ENCODE measurements around the gene CIB4.

DNA sequence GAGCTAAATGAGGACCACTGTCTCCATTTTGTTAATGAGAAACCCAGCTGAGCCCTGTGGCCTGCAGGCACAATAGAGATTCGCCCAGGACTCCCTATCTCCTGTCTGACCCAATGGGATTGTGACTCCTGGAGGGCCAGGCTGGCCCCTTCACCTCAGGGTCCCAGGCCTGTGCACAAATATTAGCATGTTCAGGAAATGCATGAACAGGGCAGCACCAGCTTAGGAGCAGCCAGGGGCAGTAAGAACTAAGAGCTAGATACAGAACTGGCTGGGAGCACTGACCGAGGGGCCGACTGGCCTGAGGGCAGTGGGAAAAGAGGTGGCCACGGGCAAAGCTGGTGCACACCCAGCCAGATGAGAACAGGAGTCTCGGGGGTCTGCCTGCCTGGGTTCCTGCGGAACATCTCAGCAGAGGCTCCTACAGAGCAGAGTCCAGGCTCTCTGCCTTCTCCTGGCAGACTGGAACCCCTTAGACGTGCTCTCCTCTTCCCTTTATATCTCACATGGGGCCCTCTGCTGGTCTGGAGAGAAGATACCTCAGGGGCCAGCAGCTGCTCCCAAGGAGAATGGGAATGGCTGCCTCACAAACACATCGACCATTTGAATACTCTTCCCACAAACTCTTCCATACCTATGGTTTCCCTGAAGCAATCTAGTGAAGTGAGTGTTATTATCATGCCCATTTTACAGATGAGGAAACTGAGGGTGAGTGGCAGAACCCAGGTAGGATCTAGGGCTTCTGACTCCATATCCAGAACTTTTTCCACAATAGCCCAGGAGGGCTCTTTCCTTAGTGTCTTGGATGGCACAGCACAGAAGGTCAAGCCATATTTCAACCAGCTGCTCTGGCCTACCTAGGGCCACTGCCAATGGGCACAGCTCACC is 85.7 kb downstream of the CIB4 start:
- TF ChIP-seq EZH2 (IDR thresholded peaks at IDR 0.05; ENCODE audit: insufficient read depth, poor library complexity, severe bottlenecking): no peak
- TF ChIP-seq EZH2phosphoT487 (IDR thresholded peaks at IDR 0.05; ENCODE audit: insufficient read depth, low read depth): no peak

Measured in GM23248 (cell line).